MM.1S (cell line): ENCODE data around the gene HYCC1.

Experiments used
- DNase-seq: peaks from one replicate; pipeline ENCODE4 v3.0.0-alpha.2; 2015
- H2AFZ ChIP-seq: fragments of 300-600 bp; sonication (generic); 2 replicates; pipeline ENCODE4 v1.6.0; 2016; ENCODE audit warnings: antibody characterized with exemption, low read length
- H3F3A ChIP-seq: fragments of 300-600 bp; sonication (generic); 2 replicates; pipeline ENCODE4 v1.6.1; 2016; ENCODE audit warnings: mild to moderate bottlenecking, antibody characterized with exemption, low read length, moderate library complexity, mixed read lengths; ENCODE audit not compliant: insufficient read depth
- H3K27ac ChIP-seq: fragments of 300-600 bp; sonication (generic); 2 replicates; pipeline ENCODE4 v1.5.1; 2016; ENCODE audit warnings: mild to moderate bottlenecking, low read length
- H3K27me3 ChIP-seq: fragments of 300-600 bp; sonication (generic); replicated peaks from 2 replicates; pipeline ENCODE4 v1.6.0; 2016; ENCODE audit warnings: low read length; ENCODE audit not compliant: insufficient read depth
- H3K36me3 ChIP-seq: fragments of 300-600 bp; sonication (generic); replicated peaks from 2 replicates; pipeline ENCODE4 v1.6.1; 2016; ENCODE audit warnings: mild to moderate bottlenecking, low read length, mixed read lengths; ENCODE audit not compliant: insufficient read depth
- H3K4me1 ChIP-seq: fragments of 300-600 bp; sonication (generic); 2 replicates; pipeline ENCODE4 v1.6.1; 2016; ENCODE audit warnings: low read length, mixed read lengths
- H3K4me2 ChIP-seq: fragments of 300-600 bp; sonication (generic); 2 replicates; pipeline ENCODE4 v1.6.0; 2016; ENCODE audit warnings: low read depth, low read length
- H3K4me3 ChIP-seq: fragments of 300-600 bp; sonication (generic); 2 replicates; pipeline ENCODE4 v1.5.1; 2016; ENCODE audit warnings: low read length, mixed read lengths
- H3K79me2 ChIP-seq: fragments of 300-600 bp; sonication (generic); 2 replicates; pipeline ENCODE4 v1.6.1; 2016; ENCODE audit warnings: mixed run types, low read length, mixed read lengths
- H3K9ac ChIP-seq: fragments of 300-600 bp; sonication (generic); 2 replicates; pipeline ENCODE4 v1.6.1; 2016; ENCODE audit warnings: low read length, mixed read lengths
- H3K9me2 ChIP-seq: fragments of 300-600 bp; sonication (generic); replicated peaks from 2 replicates; pipeline ENCODE4 v1.6.1; 2016; ENCODE audit warnings: mild to moderate bottlenecking, low read length, mixed read lengths; ENCODE audit not compliant: insufficient read depth
- H3K9me3 ChIP-seq: fragments of 300-600 bp; sonication (generic); replicated peaks from 2 replicates; pipeline ENCODE4 v1.6.1; 2016; ENCODE audit warnings: mild to moderate bottlenecking, low read length, mixed read lengths; ENCODE audit not compliant: insufficient read depth
- H4K20me1 ChIP-seq: fragments of 300-600 bp; sonication (generic); 2 replicates; pipeline ENCODE4 v1.6.1; 2016; ENCODE audit warnings: mild to moderate bottlenecking, low read length, moderate library complexity, mixed read lengths; ENCODE audit not compliant: insufficient read depth
- EZH2 ChIP-seq: fragments of 300-600 bp; sonication (generic); optimal IDR thresholded peaks from 2 replicates; pipeline ENCODE3; 2017; ENCODE audit warnings: low read depth, mild to moderate bottlenecking, antibody characterized with exemption, low read length, mixed read lengths
- EZH2phosphoT487 ChIP-seq: fragments of 300-600 bp; sonication (generic); IDR thresholded peaks from 2 replicates; pipeline ENCODE4 v1.6.1; 2018; ENCODE audit warnings: antibody characterized with exemption, low read length
- TF ChIP-seq, protein P1 (sequence below): fragments of 300-600 bp; sonication (generic); IDR thresholded peaks from 2 replicates; pipeline ENCODE4 v1.5.1; 2016; ENCODE audit warnings: antibody characterized with exemption, low read length, mixed read lengths

HYCC1 gene

DNA sequence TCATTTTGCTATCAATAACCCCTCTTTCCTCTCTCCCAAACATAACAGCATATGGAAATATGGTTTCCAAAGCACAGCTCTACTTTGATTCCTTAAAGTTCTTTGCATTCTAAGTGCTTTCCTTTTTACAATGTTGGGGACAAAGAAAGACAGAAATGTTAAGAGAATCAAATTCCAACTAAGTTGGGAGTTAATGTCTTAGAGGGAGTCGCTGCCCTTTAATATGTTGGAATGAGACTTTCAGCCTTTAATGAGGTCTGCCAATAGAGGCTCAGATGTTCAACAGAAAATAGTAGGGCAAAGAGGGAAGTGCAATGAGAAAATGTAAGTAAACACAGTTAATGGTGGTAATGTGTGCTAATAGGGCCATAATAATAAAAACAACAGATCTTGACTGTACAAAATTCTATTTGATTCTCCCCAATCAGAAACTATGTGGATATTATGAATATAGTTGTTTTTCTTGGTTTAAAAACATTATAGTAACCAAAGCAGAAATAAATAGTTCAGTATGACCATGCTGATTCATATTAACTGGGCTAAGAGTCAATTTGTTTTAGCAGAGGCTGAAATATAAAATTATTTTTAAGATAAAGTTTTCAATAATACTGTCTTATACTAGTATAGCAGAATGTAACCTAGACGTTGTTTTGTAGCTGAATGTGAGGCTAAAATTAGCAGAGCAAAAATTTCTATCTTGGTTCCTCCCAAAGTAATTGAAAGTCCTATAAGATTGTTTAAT lies 10.3 kb downstream of the HYCC1 start:
- no peak overlapping the region for H3K27ac ChIP-seq
- no peak for DNase-seq
- no peak overlapping the region for H2AFZ ChIP-seq
- H4K20me1 ChIP-seq: no peaks in the 10 kb centered on the region
- H3K4me1 ChIP-seq: peaks cover 47% of the 10 kb centered on the region
- no peak overlapping the region for H3K4me3 ChIP-seq
- no peaks in the 10 kb centered on the region for H3K9me2 ChIP-seq
- H3K9ac ChIP-seq: no peak overlapping the region
- TF ChIP-seq, protein P1, sequence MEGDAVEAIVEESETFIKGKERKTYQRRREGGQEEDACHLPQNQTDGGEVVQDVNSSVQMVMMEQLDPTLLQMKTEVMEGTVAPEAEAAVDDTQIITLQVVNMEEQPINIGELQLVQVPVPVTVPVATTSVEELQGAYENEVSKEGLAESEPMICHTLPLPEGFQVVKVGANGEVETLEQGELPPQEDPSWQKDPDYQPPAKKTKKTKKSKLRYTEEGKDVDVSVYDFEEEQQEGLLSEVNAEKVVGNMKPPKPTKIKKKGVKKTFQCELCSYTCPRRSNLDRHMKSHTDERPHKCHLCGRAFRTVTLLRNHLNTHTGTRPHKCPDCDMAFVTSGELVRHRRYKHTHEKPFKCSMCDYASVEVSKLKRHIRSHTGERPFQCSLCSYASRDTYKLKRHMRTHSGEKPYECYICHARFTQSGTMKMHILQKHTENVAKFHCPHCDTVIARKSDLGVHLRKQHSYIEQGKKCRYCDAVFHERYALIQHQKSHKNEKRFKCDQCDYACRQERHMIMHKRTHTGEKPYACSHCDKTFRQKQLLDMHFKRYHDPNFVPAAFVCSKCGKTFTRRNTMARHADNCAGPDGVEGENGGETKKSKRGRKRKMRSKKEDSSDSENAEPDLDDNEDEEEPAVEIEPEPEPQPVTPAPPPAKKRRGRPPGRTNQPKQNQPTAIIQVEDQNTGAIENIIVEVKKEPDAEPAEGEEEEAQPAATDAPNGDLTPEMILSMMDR: no peak
- no peak for TF ChIP-seq EZH2
- no peak for TF ChIP-seq EZH2phosphoT487
- peaks cover 26% of the 10 kb centered on the region for H3F3A ChIP-seq
- peak overlapping the region; percentile 22; the same call in 1 of the 2 replicates for H3K4me2 ChIP-seq
- no peaks in the 10 kb centered on the region for H3K27me3 ChIP-seq
- no peaks in the 10 kb centered on the region for H3K36me3 ChIP-seq
- no peaks in the 10 kb centered on the region for H3K9me3 ChIP-seq
- H3K79me2 ChIP-seq: peaks cover 94% of the 10 kb centered on the region

DNA sequence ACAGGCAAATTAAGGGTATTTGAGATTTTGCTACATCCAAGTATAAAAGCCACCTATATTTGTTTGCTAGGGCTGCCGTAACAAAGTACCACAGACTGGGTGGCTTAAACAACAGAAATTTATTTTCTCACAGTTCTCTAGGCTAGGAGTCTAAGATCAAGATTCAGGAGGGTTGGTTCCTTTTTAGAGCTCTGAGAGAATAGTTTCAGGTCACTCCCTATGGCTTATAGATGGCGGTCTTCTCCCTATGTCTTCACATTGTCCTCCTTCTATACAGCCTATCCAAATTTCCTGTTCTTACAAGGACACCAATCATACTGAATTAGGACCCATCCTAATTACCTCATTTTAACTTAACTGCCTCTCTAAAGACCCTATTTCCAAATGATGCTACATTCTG lies 11.2 kb downstream of the HYCC1 start:
- no peak overlapping the region for H2AFZ ChIP-seq

DNA sequence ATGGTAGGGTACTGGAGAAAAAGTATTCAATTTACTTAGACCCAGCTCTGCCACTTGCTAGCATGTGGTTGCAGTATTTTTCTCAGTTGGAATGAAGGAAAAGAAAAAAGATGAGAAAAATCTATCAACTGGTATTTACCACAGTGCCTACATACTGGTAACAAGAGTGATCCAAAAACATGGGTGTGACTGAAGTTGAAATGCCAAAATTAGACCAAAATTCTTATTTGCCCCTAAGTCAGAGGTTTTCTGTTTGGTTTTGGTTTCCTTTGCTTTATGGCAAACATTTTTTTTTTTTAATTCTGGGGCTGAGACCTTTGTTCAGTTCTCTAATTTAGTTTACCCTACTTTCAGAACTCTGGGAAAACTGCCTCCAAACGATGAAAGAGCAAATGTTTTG lies 12.3 kb downstream of the HYCC1 start:
- Histone ChIP-seq H3K9me2 (no peaks in the 10 kb centered on the region), H3K4me2 (peak overlapping the region; percentile 69), H3K4me1 (peaks cover 47% of the 10 kb centered on the region), H2AFZ (no peak overlapping the region), H3K4me3 (peak overlapping the region; percentile 26; the same call in 1 of the 2 replicates), H3F3A (peaks cover 26% of the 10 kb centered on the region), H3K79me2 (peaks cover 92% of the 10 kb centered on the region), H3K9me3 (no peaks in the 10 kb centered on the region), H3K27ac (peak overlapping the region; percentile 50; the same call in 1 of the 2 replicates), H3K36me3 (0 out of 2 replicates have a peak, but pooled peaks cover 2% of the 10 kb centered on the region), H4K20me1 (no peaks in the 10 kb centered on the region), H3K9ac (no peak overlapping the region; the same call in 1 of the 2 replicates), H3K27me3 (no peaks in the 10 kb centered on the region)
- DNase-seq: peak; percentile 76
- TF ChIP-seq, protein P1: no peak
- TF ChIP-seq EZH2 (no peak), EZH2phosphoT487 (no peak)

More for the DNA sequence above, 11.2 kb downstream of the HYCC1 start:
- H3F3A ChIP-seq: peaks cover 26% of the 10 kb centered on the region
- H3K4me1 ChIP-seq: peaks cover 47% of the 10 kb centered on the region
- DNase-seq: no peak
- 0 out of 2 replicates have a peak overlapping the region, but pooled peaks have one; percentile 6 for H3K4me3 ChIP-seq
- peak overlapping the region; percentile 57 for H3K4me2 ChIP-seq
- H3K9me3 ChIP-seq: no peaks in the 10 kb centered on the region
- peaks cover 94% of the 10 kb centered on the region for H3K79me2 ChIP-seq
- no peak for TF ChIP-seq EZH2phosphoT487
- TF ChIP-seq, protein P1: no peak
- TF ChIP-seq EZH2: no peak
- H4K20me1 ChIP-seq: no peaks in the 10 kb centered on the region
- peak overlapping the region; percentile 45; the same call in 1 of the 2 replicates for H3K27ac ChIP-seq
- H3K9me2 ChIP-seq: no peaks in the 10 kb centered on the region
- 0 out of 2 replicates have a peak, but pooled peaks cover 1% of the 10 kb centered on the region for H3K36me3 ChIP-seq
- H3K27me3 ChIP-seq: no peaks in the 10 kb centered on the region
- H3K9ac ChIP-seq: no peak overlapping the region
